GM18499 (cell line): Measurements from ENCODE around the gene EFCAB5.
"Not testable (repeated sequence)": the region's sequence is repeated elsewhere in the genome, so short reads cannot be mapped to it uniquely, and the experiment has no call there.

Experiments
- ATAC-seq: cut with Tn5 transposase; IDR thresholded peaks from one replicate; pipeline ENCODE4 v1.9.1; 2021; ENCODE audit warnings: moderate number of reproducible peaks; ENCODE audit not compliant: insufficient read depth, unreplicated experiment

The EFCAB5 gene

DNA sequence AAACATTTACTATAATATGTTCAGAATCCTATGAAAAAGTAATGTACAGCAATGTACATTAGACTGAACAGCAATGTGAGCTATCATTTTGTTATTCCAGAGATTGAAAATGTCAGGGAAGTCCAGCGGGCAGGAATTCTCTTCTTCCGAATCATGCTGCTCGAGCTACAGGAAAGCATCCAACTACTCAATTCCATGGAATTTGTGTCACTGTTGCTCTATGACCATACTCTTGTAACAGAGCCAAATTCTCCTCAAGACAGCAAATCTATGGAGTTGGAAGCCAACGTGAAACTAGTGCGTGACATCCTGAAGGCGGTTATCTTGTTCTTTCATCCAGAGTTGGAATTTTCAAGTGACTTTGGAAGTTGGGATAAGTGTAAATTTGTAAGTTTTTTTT is 150.3 kb downstream of the EFCAB5 start:
- no peak for ATAC-seq

DNA sequence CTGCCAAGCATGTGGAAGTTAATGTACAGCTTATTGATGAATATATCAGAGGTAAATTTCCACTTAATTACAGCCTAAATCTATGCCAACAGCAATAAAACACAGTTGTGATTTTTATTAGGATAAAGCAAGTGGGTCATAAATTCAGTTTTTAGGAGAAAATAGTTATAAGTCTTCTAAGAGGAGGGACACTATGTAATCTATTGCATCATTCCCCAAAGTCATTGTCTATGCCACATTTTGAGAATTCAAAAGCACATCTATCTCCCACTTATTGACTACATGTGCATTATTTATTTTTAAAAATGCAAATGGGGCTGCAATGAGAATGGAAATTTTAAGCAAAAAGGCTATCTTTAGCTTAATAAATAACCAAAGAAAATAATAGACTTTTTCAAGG is 151.5 kb downstream of the EFCAB5 start:
- no peak for ATAC-seq

DNA sequence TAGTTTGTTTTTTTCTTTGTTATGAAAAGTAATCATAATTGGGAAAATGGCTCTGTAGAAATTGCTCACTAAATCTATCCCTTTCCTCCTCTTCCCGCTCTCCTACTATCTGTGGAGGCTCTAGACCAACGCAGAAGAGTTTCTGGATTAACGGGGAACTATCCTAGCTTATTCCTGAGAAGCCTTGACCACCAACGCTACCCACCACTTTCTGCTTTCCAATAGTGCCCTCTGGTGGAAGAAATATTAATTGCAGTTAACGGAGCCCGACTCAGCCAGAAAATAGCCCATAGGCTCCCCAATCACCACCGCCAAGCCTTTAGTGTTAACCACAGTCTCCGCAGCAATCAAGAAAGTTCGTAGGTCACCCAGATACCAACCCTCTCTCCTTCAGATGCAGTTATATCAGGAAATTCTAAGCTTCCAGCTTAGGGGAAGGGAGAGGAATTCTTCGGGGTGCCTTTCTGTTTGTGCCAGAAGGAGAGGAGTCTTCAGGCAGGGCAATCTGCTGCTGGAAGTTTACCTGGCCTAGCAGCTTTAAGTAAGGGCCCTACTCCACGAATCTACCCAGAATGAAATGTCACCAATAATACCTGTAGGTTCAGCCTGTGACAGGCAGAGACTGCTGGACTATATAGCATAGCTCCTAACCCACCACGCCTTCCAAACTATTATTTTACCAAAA is 152.2 kb downstream of the EFCAB5 start:
- ATAC-seq, result no peak

DNA sequence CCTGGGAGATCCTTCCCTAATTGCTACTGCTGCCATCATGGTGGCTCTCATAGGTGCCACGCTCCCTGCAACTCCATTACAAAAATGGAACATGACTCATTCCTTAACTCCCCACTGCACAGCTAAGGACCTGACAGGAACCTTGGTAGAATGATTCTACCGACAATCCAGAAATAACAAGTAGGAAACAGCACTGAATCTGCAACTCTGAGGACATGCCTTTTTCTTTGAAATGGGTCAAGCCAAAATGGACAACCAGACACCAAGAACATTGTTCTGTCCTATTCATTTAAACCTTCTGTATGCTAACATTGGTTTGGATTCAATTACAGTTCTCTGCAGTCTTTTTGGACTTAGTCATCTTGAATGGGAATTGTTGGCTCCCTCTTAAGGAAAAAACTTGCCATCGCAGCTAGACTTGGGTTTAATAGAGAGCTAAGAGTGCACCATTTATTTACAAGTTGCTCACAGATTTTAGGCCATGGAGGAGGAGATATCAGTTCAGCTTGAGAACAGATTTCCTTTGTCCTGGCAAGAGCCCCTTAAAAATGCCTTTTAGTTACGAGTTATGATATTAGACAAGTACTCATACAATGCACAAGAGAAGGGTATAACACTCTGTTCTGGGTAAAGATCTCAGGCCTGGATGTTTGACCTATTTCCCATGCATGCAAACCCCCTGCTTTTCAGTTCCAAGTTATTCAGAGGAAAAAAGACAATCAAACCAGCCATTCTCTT is 154.2 kb downstream of the EFCAB5 start:
- no peak for ATAC-seq

DNA sequence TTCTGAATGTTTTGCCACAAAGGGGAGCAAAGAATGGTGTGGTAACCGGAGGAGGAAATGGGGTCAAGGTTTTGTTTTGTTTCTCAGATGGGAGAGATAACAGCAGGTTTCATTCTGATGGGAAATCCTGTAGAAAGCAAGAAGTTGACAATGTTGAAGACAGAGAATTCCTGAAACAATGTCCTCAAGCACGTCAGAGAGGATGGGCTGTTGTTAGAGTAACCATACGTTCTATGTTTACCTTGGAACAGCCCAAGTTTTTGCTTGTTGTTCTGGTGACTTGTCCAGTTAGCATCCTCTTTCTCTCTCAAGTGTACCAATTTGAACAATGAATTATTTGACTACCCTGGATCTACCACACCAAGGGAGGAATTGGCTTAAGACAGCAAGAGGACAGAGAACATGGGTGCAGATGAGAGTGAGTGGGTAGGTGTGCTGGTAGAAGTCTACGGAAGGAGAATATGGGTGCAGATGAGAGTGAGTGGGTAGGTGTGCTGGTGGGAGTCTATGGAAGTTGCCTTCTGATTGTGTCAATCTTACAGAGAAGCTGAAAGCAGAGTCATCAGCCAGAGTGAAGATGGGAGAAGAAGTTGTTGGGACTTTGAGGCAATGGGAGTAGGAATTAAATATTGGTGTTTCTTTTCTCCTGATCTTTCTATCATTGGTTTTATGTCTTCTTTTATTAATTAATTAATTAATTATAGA is 160.4 kb downstream of the EFCAB5 start:
- no peak for ATAC-seq

DNA sequence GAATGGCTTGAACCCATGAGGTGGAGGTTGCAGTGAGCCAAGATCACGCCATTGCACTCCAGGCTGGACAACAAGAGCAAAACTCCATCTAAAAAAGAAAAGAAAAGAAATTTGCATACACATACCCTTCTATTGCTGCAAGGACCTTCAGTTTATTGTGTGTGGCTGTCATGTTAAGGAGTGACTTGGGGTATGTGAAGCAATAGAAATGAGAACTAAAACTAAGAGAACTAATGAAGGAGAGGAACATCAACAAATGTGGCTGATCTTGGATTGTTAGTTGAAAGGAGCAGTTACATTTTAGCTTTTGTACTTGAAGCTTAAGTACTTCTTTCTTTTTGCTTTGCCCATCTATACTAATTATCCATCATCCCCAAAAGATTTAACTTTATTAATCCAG is 162.5 kb downstream of the EFCAB5 start:
- ATAC-seq, result no peak

DNA sequence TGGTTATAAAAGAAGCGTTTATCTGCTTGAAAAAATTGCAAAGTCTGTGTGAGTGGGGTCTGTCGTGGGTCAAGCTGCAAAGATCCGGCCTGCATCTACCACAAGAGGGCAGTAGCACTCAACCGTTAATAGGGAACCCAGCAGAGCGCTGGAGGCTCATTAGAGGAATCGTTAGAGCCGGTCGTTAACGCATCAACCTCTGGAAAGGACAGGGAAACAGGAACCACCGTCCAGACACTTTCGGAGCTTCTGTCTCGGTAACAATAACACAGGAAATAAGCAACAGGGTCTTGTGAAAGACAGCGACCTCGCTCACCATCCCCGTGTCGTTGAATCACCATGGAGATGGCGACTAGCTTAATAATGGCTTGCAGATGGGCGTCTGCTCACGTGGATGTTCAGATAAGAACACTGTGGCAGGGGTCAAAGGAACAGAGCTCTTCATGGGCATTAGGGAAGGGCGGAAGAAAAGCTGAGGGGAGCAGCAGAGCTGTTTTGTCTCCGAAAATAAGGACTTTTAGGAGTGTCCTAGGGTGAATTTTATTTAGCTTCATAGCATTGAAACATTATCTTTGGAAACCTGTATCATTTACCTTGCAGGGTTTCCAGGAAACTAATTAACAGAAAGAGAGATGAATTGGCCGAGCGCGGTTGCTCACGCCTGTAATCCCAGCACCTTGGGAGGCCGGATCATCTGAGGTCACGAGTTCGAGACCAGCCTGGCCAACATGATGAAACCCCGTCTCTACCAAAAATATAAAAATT is 163.3 kb downstream of the EFCAB5 start:
- ATAC-seq, result no peak

DNA sequence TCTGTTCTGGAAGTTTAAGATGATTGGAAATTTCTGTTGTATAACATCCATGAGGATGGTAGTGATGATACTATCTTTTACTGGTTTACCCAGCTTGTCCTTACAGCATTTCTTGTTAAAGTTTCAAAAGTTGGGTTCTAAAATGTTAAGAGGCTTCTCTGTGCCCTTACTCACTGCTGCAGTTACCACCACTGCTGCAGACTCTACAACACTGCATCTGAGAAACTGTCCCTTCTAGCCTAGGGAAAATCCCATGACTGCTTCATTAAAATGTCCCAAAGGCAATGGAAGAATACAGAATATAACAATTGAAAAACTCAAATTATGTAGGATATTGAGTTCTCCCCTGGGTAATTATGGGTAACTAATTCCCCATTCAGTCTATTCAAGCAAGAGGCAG is 171.4 kb downstream of the EFCAB5 start:
- no peak for ATAC-seq

DNA sequence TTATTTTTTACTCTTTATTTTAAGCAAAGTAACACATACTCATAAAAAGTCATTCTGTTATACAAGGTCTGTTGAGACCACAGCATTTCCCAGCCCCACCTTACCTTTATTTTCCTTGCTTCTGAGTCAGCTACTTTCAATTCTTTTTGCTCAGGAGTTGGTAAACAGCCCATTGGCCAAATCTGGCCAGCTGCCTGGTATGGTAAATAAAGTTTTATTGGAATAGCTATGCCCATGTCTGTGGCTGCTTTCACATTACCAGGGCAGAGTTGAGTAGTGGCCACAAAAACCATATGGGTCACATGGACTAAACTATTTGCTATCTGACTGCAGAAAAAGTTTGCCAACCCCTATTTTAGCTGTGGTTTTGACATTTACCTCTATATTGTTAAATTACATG is 171.8 kb downstream of the EFCAB5 start:
- no peak for ATAC-seq

DNA sequence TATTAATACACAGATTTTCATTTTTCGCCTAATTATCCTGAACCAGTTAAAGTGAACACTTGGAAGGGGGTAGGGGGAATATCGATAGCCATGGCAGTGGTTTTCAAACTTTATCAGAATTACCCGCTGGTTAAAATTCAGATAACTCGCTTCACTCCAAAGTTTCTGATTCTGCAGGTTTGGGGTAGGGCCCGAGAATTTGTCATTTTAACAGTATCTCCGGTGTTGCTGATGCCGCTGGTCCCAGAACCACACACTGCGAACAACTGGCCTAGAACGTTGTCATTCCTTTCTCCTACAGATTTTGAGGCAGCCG is 174.9 kb downstream of the EFCAB5 start:
- ATAC-seq, result no peak

DNA sequence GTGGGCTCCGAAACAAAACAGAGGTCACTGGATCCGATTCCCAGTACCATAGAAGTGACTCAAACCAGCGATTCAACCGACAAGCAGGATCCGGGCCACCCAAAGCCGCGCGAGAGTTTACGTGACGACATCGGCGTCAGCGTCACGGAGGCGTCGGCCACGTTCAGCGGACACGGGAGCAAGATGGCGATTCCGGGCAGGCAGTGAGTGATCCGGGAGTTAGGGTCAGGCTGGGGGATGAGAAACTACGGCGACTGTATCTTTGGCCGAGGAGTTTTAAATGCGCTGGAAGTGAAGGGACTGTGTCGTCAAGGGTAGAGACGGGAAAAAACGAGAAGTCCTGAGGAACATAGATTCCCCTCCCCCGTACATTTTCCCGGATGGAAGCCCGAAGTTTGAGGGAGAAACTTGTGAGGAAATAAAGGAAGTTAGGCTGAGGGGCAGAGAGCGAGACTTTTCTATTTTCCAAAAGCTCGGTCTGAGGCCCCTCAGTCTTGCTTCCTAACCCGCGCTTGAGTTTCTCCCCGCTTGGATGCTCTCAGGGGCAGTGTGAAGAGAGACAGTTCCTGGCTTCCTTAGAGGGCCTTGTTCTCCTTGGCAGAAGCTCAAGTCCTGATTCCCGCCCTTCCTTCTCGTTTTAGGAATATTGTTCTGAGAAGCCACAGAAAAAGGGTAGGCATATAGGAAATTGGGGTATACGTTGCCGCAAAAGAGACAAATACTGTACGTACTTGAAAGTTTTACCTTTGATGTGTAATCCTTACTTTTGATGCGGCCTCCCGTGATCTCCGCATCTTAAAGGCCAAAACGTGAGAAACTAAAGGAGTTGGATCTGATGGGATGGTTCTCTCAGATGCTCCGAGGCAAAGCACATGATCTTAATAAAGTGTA is 175.5 kb downstream of the EFCAB5 start, which contains the start of gene NSRP1:
NSRP1 (plus strand) TSS at position 156 of the 891 bp plus-strand sequence; CDS start at position 184, 28 bp downstream.
- ATAC-seq, result peak; percentile 43

DNA sequence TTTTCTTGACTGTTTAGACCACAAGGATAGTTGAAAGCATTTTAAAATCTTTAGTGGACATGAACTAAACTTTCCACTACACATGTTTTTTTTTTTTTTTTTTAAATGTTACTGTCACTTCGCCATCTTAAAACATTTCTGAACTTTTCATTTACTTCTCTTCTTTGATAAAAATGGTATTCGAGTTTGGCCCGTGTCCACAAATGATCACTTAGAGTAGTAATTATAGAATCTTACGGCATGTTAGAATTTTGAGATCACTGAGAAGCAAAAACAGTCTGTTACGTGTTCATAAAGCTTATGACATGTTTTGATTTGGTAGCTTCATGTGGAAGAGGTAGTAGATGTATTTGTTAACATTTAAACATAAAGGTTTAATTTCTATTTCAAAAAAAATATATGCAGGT is 176.2 kb downstream of the EFCAB5 start:
- no peak for ATAC-seq

DNA sequence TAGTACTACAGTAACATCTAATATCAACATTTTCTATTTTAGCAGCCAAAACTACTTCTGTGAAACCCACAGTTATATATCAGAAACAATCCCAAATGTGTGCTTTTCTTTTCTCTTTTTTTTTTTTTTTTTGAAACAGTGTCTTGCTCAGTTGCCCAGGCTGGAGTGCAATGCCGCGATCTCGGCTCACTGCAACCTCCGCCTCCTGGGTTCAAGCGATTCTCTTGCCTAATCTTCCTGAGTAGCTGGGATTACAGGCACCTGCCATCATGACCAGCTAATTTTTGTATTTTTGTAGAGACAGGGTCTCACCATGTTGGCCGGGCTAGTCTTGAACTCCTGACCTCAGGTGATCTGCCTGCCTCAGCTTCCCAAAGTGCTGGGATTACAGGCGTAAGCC is 177.2 kb downstream of the EFCAB5 start:
- ATAC-seq, result not testable (repeated sequence)

DNA sequence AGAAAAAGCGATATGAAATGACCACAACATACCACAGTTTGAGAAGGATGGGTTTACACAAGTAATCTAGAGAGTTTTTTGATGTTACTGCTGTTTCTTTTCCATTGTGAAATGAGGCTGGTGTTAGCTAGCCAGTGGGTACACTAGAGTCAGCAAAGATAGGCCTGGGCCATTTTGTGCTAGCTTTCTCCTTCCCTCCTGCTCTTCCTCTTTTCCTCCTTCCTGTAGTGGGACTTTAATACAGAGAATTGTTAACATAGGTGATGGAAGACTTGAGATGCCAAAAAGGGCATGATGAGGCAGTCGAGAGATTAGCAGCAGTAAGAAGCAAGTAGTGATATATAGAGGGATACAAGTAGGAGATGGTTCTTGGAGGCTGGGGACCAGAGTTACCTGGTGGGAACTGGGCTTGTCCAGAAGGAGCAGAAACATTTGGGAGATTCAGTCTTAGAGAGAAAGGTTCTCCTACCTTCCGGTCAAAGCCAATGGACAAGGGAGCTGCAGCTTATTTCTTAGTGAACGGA is 182.9 kb downstream of the EFCAB5 start:
- no peak for ATAC-seq

DNA sequence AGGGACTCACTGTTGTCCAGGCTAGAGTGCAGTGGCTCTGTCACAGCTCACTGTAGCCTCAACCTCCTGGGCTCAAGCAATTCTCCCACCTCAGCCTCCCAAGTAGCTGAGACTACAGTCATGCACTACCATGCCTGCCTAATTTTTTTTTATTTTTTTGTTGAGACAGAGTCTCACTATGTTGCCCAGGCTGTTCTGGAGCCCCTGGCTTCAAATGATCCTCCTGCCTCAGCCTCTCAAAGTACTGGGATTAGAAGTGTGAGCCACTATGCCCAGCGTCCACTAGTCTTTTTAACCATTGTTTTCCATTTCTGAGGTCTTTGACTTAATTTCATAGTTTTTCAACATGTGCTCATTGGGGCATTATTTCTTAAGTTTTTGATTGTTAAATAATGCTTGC is 188.7 kb downstream of the EFCAB5 start:
- ATAC-seq, result no peak

DNA sequence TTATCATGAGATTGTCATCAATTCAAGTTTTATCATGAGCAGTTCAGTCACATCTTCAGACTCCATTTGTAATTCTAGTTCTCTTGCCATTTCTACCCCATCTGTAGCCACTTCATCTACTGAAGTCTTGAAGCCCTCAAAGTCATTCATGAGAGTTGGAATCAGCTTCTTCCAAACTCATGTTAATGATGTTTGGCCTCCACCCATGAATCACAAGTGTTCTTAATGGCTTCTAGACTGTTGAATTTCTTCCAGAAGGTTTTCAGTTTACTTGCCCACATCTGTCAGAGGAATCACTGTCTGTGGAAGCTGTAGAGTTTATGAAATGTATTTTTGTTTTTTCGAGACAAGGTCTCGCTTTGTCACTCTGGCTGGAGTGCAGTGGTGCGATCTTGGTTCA is 191.2 kb downstream of the EFCAB5 start:
- no peak for ATAC-seq

DNA sequence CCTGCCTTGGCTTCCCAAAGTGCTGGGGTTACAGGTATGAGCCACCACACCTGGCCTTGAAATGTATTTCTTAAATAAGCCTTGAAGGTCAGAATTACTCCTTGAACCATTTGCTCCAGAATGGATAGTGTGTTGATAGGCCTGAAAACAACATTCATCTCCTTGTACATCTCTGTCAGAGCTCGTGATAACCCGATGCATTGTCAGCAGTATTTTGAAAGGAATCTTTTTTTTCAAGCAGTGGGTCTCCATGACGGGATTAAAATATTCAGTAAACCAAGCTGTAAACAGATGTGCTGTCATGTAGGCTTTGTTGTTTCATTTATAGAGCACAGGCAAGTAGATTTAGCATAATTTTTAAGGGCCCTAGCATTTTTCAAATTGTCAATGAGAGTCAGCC is 191.8 kb downstream of the EFCAB5 start:
- no peak for ATAC-seq

DNA sequence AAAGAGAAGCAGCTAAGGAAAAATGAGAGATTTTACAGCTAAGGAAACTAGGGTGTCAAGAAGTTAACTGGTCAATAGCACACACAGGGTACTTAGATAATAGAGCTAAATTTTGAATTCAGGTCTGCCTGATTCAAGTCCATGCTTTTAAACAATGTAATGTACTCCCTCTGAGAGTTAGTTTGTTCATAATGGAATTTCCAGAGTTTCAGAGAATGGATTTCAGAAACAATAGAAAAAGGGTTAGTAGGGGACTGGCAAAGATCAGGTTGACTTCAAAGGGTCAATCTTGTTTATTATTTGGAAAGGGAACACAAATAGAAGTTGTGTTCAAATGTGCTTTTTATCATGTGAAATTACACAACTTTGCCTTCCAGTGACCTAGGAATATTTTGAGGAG is 193.1 kb downstream of the EFCAB5 start:
- ATAC-seq, result no peak

DNA sequence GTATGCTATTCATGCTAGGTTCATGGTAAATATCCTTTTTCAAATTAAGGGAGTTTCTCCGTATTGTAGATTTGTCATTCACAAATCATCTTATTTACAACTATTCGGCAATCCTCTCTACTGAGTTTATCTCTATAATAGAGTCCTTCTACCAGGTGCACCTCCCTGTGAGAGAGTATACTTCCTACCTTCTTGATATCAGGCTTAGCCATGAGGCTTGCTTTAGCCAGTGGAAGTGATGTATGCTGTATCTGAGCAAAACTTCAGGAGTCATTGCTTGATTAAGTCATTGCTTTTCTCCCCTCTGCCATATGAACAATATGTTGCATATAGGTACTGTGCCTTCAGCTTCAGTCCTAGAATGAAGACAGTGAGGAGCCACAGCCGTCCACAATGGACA is 195.7 kb downstream of the EFCAB5 start:
- no peak for ATAC-seq

DNA sequence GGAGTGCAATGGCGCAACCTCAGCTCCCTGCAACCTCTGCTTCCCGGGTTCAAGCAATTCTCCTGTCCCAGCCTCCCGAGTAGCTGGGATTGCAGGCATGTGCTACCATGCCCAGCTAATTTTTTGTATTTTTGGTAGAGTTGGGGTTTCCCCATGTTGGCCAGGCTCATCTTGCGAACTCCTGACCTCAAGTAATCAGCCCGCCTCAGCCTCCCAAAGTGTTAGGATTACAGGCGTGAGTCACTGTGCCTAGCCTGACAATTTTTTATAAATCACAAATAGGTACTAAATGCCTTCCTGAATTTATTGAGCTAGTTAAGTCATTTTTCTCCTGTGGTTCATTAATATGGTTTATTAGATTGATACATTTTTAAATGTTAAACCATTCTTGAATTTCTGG is 206.4 kb downstream of the EFCAB5 start:
- ATAC-seq, result not testable (repeated sequence)
